ENCODE measurements around the gene PHLPP1. TPM values are rescaled to one million over a fixed set of nuclear protein-coding genes. Genes with fewer than 3 reads are reported as not detected.

The PHLPP1 gene
- total and polyA plus RNA-seq, 2 of the 4 experiments (the other 2 are of a cell fraction), result 3.3 to 3.6 TPM

DNA sequence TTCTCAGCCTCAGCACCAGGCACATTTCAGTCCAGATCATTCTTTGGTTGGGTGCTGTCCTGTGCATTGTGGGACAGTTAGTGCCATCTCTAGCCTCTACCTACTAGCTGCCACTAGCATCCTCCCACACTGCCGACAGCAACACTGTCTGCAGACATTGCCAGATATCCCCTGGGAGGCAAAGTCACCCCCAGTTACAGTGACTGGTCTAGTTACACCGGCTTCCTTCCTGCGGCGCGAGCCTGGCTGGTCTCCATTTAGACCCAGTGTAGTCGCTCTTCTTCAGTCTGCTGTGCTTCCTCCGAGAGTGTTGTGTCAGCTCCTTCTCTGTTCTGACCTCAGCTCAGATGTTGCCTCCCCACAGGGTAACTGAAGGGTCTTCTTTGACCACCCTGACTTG, 283.1 kb downstream of the PHLPP1 start:
- Histone ChIP-seq H3K18ac (ENCODE audit: low read depth, low read length) (no peak overlapping the region), H2BK5ac (ENCODE audit: low read depth, low read length, poor library complexity, severe bottlenecking) (no peak overlapping the region), H4K5ac (ENCODE audit: low read depth, low read length) (no peak overlapping the region), H3K23ac (ENCODE audit: low read depth, low read length) (no peak overlapping the region), H2AFZ (replicated peaks; ENCODE audit: low read length, poor library complexity) (no peak overlapping the region), H2AK9ac (replicated peaks; ENCODE audit: low read depth, low read length, poor library complexity) (no peak overlapping the region), H3K4ac (ENCODE audit: low read depth, low read length) (no peak overlapping the region), H2BK20ac (ENCODE audit: low read depth, low read length) (no peak overlapping the region), H3K36me3 (ENCODE audit: control insufficient read depth, insufficient read depth, low read length) (no peaks in the 10 kb centered on the region), H3K9ac (ENCODE audit: low read depth, low read length) (no peak overlapping the region), H2AK5ac (ENCODE audit: low read depth, low read length) (no peak overlapping the region), H4K91ac (ENCODE audit: insufficient read depth, low read depth, low read length) (no peak overlapping the region), H3K79me1 (ENCODE audit: low read depth in 1 of 2, low read length in 2 of 2) (no peaks in the 10 kb centered on the region), H3K9me1 (ENCODE audit: insufficient read depth, low read length) (no peaks in the 10 kb centered on the region), H4K20me1 (ENCODE audit: insufficient read depth, low read length) (no peaks in the 10 kb centered on the region), H3K4me3 (ENCODE audit: insufficient read depth, low read depth, low read length) (no peak overlapping the region), H3K27ac (ENCODE audit: insufficient read depth, low read length) (no peak overlapping the region), H2BK15ac (ENCODE audit: low read depth, low read length) (no peak overlapping the region), H2BK120ac (ENCODE audit: low read depth, low read length) (no peak overlapping the region), H4K8ac (ENCODE audit: low read depth in 2 of 2, low read length in 2 of 2) (no peak overlapping the region), H3K27me3 (ENCODE audit: control insufficient read depth, insufficient read depth, low read length) (peaks cover 17% of the 10 kb centered on the region), H3K14ac (replicated peaks; ENCODE audit: low read depth, low read length) (no peak overlapping the region), H3K56ac (ENCODE audit: extremely low read depth, insufficient read depth, low read length) (no peak overlapping the region), H3K9me3 (ENCODE audit: control insufficient read depth, insufficient read depth, low read length) (no peaks in the 10 kb centered on the region), H3K4me1 (ENCODE audit: control insufficient read depth, insufficient read depth, low read length) (no peaks in the 10 kb centered on the region), H3K4me2 (ENCODE audit: low read depth, low read length) (no peak overlapping the region)
- no TSS peak for BruUV-seq (replicated peaks)
- dilution Hi-C loops (cut with HindIII; ENCODE audit: low sequenced_read_pairs, unreplicated experiment) (no loop called here), intact Hi-C loops (cut with micrococcal nuclease) (no loop called here), in situ Hi-C loops (cut with MboI; ENCODE audit: low sequenced_read_pairs) (loop anchor here (25.0 kb wide), 1 partner anchor 811 kb away; the partner anchor contains the start of genes PIGN and RELCH)
- no peak for DNase-seq
- TF ChIP-seq CHD1 (IDR thresholded peaks at IDR 0.05; ENCODE audit: low read depth, low read length) (no peak), RFX5 (IDR thresholded peaks at IDR 0.05; ENCODE audit: low read depth, low read length) (no peak)
- TF ChIP-seq, protein P1, sequence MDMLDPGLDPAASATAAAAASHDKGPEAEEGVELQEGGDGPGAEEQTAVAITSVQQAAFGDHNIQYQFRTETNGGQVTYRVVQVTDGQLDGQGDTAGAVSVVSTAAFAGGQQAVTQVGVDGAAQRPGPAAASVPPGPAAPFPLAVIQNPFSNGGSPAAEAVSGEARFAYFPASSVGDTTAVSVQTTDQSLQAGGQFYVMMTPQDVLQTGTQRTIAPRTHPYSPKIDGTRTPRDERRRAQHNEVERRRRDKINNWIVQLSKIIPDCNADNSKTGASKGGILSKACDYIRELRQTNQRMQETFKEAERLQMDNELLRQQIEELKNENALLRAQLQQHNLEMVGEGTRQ (IDR thresholded peaks at IDR 0.05; ENCODE audit: low read depth, low read length), result no peak
- no peak for ATAC-seq (ENCODE audit: low read depth)
- POLR2A ChIA-PET (ENCODE audit: unreplicated experiment), result no interaction called here
- CTCF ChIA-PET, result no interaction called here
- WGBS, 2 experiments (ENCODE audit: extremely low coverage in 2 of 2, insufficient read length in 1 of 2), result 97% methylated on average over 6 of the region's 7 CpGs; no CpG with 5 or more reads in 1 of the 2 experiments

Measured in IMR-90 (cell line).